ENCODE measurements around the gene SMARCA4.

The SMARCA4 gene

DNA sequence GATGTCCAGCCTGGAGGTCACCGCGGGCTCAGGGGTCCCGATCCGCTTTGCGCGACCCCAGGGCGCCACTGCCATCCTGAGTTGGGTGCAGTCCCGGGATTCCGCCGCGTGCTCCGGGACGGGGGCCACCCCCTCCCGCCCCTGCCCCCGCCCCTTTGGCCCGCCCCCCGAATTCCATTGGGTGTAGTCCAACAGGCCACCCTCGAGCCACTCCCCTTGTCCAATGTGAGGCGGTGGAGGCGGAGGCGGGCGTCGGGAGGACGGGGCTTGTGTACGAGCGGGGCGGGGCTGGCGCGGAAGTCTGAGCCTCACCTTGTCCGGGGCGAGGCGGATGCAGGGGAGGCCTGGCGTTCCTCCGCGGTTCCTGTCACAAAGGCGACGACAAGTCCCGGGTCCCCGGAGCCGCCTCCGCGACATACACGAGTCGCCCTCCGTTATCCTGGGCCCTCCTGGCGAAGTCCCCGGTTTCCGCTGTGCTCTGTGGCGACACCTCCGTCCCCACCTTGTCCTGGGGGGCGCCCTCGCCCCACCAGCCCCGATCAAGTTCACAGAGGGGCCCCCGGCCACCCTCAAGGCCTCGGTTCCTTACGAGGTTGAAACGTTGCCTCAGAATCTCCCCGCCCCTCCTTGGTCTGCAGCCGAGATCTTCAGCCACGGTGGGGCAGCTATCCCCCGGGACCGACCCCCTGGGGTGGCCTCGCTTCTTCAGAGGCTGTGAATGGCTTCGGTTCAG is 129.6 kb downstream of the SMARCA4 start:
- Histone ChIP-seq H3K9me3 (ENCODE audit: insufficient read depth, low read length) (no peaks in the 10 kb centered on the region), H3K27me3 (ENCODE audit: insufficient read depth, insufficient read length) (no peaks in the 10 kb centered on the region), H3K4me1 (ENCODE audit: insufficient read depth, insufficient read length) (peaks cover 14% of the 10 kb centered on the region), H3K4me3 (ENCODE audit: insufficient read length, low read depth) (peak overlapping the region; percentile 99), H3K36me3 (ENCODE audit: insufficient read depth, insufficient read length, low read length) (peaks cover 37% of the 10 kb centered on the region), H3K9ac (ENCODE audit: insufficient read length, low read depth) (peak overlapping the region; percentile 100)
- TF ChIP-seq SUZ12 (IDR thresholded peaks at IDR 0.05; ENCODE audit: extremely low read depth, insufficient read depth, insufficient read length) (no peak), ZNF274 (IDR thresholded peaks at IDR 0.05; ENCODE audit: low read depth, low read length) (no peak), YY1 (IDR thresholded peaks at IDR 0.05; ENCODE audit: insufficient read depth, insufficient read length) (no peak)
- peak; percentile 96 for DNase-seq (ENCODE audit: low read depth, low spot score)

DNA sequence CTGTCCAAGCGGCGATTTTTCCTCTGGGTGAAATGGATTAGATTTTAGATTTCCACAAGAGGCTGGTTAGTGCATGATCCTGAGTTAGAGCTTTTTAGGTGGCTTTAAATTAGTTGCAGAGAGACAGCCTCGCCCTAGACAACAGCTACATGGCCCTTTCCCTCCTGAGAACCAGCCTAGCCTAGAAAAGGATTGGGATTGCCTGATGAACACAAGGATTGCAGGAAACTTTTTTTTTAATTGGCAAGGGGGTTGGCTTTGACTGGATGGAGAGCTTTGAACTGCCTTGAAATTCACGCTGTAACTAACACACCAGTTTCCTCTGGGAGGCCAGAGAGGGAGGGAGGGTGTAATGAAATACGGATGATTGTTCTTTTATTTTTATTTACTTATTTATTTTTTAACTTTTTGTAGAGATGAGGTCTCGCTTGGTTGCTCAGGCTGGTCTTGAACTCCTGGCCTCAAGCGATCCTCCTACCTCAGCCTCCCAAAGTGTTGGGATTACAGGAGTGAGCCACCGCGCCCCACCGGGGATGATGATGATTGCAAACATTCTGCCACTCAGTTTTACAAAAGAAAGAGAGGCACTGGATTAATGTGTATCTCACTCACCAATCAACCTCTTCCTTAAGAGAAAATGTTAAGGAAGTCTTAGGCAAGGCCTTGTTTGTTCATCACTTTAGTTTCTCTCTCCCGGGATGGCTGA is 130.3 kb downstream of the SMARCA4 start:
- TF ChIP-seq ZNF274 (IDR thresholded peaks at IDR 0.05; ENCODE audit: low read depth, low read length) (no peak), YY1 (IDR thresholded peaks at IDR 0.05; ENCODE audit: insufficient read depth, insufficient read length) (no peak), SUZ12 (IDR thresholded peaks at IDR 0.05; ENCODE audit: extremely low read depth, insufficient read depth, insufficient read length) (no peak)
- no peaks in the 10 kb centered on the region for H3K27me3 ChIP-seq (ENCODE audit: insufficient read depth, insufficient read length)
- peaks cover 43% of the 10 kb centered on the region for H3K36me3 ChIP-seq (ENCODE audit: insufficient read depth, insufficient read length, low read length)
- H3K4me3 ChIP-seq (ENCODE audit: insufficient read length, low read depth): peak overlapping the region; percentile 99
- H3K9ac ChIP-seq (ENCODE audit: insufficient read length, low read depth): peak overlapping the region; percentile 100
- no peaks in the 10 kb centered on the region for H3K9me3 ChIP-seq (ENCODE audit: insufficient read depth, low read length)
- peaks cover 14% of the 10 kb centered on the region for H3K4me1 ChIP-seq (ENCODE audit: insufficient read depth, insufficient read length)
- DNase-seq (ENCODE audit: low read depth, low spot score): no peak

DNA sequence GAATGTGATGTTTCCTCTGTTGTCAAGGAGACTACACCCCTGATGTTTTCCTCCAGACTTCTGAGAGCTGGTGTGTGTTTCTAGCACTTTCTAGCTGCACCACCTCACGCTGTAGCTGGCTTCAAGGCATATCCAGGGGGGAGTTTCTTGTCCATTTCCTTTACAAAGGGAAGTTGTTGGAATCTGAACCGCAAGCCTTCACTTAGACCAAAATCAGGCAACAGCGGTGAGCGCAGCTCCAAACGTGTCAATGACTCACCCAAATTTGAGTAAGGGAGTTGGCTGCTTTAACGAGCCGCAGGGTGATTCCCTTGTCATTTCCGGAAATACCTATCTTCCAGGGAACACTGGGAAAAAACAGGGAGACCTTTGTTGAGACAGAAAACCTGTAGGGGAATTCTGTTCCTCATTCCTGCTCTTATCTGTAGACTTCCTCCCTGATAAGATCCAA is 130.9 kb downstream of the SMARCA4 start:
- H3K27me3 ChIP-seq (ENCODE audit: insufficient read depth, insufficient read length): no peaks in the 10 kb centered on the region
- H3K4me1 ChIP-seq (ENCODE audit: insufficient read depth, insufficient read length): peaks cover 19% of the 10 kb centered on the region
- H3K9ac ChIP-seq (ENCODE audit: insufficient read length, low read depth): peak overlapping the region; percentile 100
- peak; percentile 66 for DNase-seq (ENCODE audit: low read depth, low spot score)
- H3K36me3 ChIP-seq (ENCODE audit: insufficient read depth, insufficient read length, low read length): peaks cover 49% of the 10 kb centered on the region
- H3K4me3 ChIP-seq (ENCODE audit: insufficient read length, low read depth): peak overlapping the region; percentile 99
- no peaks in the 10 kb centered on the region for H3K9me3 ChIP-seq (ENCODE audit: insufficient read depth, low read length)
- TF ChIP-seq ZNF274 (IDR thresholded peaks at IDR 0.05; ENCODE audit: low read depth, low read length): no peak
- no peak for TF ChIP-seq YY1 (IDR thresholded peaks at IDR 0.05; ENCODE audit: insufficient read depth, insufficient read length)
- no peak for TF ChIP-seq SUZ12 (IDR thresholded peaks at IDR 0.05; ENCODE audit: extremely low read depth, insufficient read depth, insufficient read length)

DNA sequence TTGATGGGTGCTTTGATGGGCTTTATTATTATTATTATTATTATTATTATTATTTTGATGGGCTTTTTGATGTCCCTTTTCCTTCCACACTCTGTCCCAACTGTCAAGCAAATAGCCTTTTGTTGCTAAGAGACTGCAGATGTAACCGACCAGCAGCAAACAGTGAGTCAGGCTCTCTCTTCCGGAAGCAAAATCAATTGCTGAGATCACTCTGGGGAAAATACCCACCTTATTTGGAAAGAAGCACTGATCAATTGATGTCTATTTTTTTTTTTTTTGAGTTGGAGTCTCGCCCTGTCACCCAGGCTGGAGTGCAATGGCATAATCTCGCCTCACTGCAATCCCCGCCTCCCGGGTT is 131.3 kb downstream of the SMARCA4 start:
- peaks cover 19% of the 10 kb centered on the region for H3K4me1 ChIP-seq (ENCODE audit: insufficient read depth, insufficient read length)
- H3K4me3 ChIP-seq (ENCODE audit: insufficient read length, low read depth): peak overlapping the region; percentile 99
- no peak for DNase-seq (ENCODE audit: low read depth, low spot score)
- H3K9me3 ChIP-seq (ENCODE audit: insufficient read depth, low read length): no peaks in the 10 kb centered on the region
- no peak for TF ChIP-seq SUZ12 (IDR thresholded peaks at IDR 0.05; ENCODE audit: extremely low read depth, insufficient read depth, insufficient read length)
- TF ChIP-seq YY1 (IDR thresholded peaks at IDR 0.05; ENCODE audit: insufficient read depth, insufficient read length): no peak
- no peak for TF ChIP-seq ZNF274 (IDR thresholded peaks at IDR 0.05; ENCODE audit: low read depth, low read length)
- H3K9ac ChIP-seq (ENCODE audit: insufficient read length, low read depth): peak overlapping the region; percentile 100
- no peaks in the 10 kb centered on the region for H3K27me3 ChIP-seq (ENCODE audit: insufficient read depth, insufficient read length)
- H3K36me3 ChIP-seq (ENCODE audit: insufficient read depth, insufficient read length, low read length): peaks cover 52% of the 10 kb centered on the region

DNA sequence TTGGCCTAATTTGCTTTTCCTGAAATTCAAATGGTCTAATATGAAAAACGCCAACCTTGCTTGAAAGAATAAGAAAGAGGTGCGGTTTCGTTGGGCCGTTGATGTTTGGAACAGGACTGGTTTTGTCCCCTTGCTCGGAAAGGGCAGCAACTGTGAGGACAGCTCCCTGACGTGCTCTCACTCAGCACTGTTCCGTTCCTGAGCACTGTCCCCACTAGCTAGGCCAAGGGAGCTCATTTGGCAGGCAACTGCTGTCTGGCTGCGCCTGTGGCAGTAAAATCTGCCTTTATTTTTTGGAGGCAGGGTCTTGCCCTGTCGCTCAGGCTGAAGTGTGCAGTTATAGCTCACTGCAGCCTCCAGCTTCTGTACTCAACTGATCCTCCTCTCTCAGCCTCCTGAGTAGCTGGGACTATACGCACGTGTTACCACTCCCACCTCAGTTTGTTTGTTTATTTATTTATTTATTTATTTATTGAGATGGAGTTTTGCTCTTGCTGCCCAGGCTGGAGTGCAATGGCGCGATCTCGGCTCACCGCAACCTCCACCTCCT is 132.9 kb downstream of the SMARCA4 start:
- Histone ChIP-seq H3K36me3 (ENCODE audit: insufficient read depth, insufficient read length, low read length) (peaks cover 65% of the 10 kb centered on the region), H3K9me3 (ENCODE audit: insufficient read depth, low read length) (no peaks in the 10 kb centered on the region), H3K9ac (ENCODE audit: insufficient read length, low read depth) (peak overlapping the region; percentile 33), H3K4me3 (ENCODE audit: insufficient read length, low read depth) (no peak overlapping the region), H3K27me3 (ENCODE audit: insufficient read depth, insufficient read length) (no peaks in the 10 kb centered on the region), H3K4me1 (ENCODE audit: insufficient read depth, insufficient read length) (peaks cover 19% of the 10 kb centered on the region)
- no peak for DNase-seq (ENCODE audit: low read depth, low spot score)
- no peak for TF ChIP-seq YY1 (IDR thresholded peaks at IDR 0.05; ENCODE audit: insufficient read depth, insufficient read length)
- no peak for TF ChIP-seq ZNF274 (IDR thresholded peaks at IDR 0.05; ENCODE audit: low read depth, low read length)
- TF ChIP-seq SUZ12 (IDR thresholded peaks at IDR 0.05; ENCODE audit: extremely low read depth, insufficient read depth, insufficient read length): no peak

DNA sequence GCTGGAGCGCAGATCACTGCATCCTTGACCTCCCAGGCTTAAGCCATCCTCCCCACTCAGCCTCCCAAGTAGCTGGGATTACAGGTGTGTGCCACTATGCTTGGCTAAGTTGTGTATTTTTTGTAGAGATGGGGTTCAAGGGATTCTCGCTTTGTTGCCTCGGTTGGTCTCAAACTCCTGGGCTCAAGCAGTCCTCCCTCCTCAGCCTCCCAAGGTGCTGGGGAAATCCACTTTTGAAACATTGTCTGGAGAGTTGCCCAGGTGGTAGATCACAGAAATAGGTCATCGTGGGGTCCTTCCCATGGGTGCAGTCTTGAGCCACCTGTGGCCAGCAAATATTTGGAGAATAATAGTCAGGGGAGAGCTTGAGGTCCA is 133.7 kb downstream of the SMARCA4 start:
- Histone ChIP-seq H3K9me3 (ENCODE audit: insufficient read depth, low read length) (no peaks in the 10 kb centered on the region), H3K4me3 (ENCODE audit: insufficient read length, low read depth) (no peak overlapping the region), H3K27me3 (ENCODE audit: insufficient read depth, insufficient read length) (no peaks in the 10 kb centered on the region), H3K36me3 (ENCODE audit: insufficient read depth, insufficient read length, low read length) (peaks cover 72% of the 10 kb centered on the region), H3K4me1 (ENCODE audit: insufficient read depth, insufficient read length) (peaks cover 19% of the 10 kb centered on the region), H3K9ac (ENCODE audit: insufficient read length, low read depth) (no peak overlapping the region)
- no peak for DNase-seq (ENCODE audit: low read depth, low spot score)
- TF ChIP-seq ZNF274 (IDR thresholded peaks at IDR 0.05; ENCODE audit: low read depth, low read length): no peak
- TF ChIP-seq SUZ12 (IDR thresholded peaks at IDR 0.05; ENCODE audit: extremely low read depth, insufficient read depth, insufficient read length): no peak
- TF ChIP-seq YY1 (IDR thresholded peaks at IDR 0.05; ENCODE audit: insufficient read depth, insufficient read length): no peak

Measured in NT2/D1 (cell line).